ENCODE measurements around the gene MRPS27. TPM values are rescaled to one million over a fixed set of nuclear protein-coding genes. Genes with fewer than 3 reads are reported as not detected.
A peak's percentile ranks its signal among the peaks of the same experiment; 100 is the strongest.

Gene MRPS27
- total and polyA plus RNA-seq, 2 of the 13 experiments (the other 11 are each of a cell fraction or from before 2014, with no cell fraction given): 71.8 to 115 TPM

GRCh38 chr5:72307968-72308852 lies 11.8 kb downstream of the MRPS27 start (continued):
- TF ChIP-seq, protein P1, sequence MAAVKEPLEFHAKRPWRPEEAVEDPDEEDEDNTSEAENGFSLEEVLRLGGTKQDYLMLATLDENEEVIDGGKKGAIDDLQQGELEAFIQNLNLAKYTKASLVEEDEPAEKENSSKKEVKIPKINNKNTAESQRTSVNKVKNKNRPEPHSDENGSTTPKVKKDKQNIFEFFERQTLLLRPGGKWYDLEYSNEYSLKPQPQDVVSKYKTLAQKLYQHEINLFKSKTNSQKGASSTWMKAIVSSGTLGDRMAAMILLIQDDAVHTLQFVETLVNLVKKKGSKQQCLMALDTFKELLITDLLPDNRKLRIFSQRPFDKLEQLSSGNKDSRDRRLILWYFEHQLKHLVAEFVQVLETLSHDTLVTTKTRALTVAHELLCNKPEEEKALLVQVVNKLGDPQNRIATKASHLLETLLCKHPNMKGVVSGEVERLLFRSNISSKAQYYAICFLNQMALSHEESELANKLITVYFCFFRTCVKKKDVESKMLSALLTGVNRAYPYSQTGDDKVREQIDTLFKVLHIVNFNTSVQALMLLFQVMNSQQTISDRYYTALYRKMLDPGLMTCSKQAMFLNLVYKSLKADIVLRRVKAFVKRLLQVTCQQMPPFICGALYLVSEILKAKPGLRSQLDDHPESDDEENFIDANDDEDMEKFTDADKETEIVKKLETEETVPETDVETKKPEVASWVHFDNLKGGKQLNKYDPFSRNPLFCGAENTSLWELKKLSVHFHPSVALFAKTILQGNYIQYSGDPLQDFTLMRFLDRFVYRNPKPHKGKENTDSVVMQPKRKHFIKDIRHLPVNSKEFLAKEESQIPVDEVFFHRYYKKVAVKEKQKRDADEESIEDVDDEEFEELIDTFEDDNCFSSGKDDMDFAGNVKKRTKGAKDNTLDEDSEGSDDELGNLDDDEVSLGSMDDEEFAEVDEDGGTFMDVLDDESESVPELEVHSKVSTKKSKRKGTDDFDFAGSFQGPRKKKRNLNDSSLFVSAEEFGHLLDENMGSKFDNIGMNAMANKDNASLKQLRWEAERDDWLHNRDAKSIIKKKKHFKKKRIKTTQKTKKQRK (IDR thresholded peaks at IDR 0.05; ENCODE audit: low read length): no peak
- no peak for TF ChIP-seq HNRNPK (IDR thresholded peaks at IDR 0.05; ENCODE audit: low read depth, low read length, poor library complexity, severe bottlenecking)
- TF ChIP-seq, protein P2, sequence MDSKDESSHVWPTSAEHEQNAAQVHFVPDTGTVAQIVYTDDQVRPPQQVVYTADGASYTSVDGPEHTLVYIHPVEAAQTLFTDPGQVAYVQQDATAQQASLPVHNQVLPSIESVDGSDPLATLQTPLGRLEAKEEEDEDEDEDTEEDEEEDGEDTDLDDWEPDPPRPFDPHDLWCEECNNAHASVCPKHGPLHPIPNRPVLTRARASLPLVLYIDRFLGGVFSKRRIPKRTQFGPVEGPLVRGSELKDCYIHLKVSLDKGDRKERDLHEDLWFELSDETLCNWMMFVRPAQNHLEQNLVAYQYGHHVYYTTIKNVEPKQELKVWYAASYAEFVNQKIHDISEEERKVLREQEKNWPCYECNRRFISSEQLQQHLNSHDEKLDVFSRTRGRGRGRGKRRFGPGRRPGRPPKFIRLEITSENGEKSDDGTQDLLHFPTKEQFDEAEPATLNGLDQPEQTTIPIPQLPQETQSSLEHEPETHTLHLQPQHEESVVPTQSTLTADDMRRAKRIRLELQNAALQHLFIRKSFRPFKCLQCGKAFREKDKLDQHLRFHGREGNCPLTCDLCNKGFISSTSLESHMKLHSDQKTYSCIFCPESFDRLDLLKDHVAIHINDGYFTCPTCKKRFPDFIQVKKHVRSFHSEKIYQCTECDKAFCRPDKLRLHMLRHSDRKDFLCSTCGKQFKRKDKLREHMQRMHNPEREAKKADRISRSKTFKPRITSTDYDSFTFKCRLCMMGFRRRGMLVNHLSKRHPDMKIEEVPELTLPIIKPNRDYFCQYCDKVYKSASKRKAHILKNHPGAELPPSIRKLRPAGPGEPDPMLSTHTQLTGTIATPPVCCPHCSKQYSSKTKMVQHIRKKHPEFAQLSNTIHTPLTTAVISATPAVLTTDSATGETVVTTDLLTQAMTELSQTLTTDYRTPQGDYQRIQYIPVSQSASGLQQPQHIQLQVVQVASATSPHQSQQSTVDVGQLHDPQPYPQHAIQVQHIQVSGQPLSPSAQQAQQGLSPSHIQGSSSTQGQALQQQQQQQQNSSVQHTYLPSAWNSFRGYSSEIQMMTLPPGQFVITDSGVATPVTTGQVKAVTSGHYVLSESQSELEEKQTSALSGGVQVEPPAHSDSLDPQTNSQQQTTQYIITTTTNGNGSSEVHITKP (CRISPR knock-in tag; IDR thresholded peaks at IDR 0.05; ENCODE audit: low read depth): peak; percentile 43; the same call in 1 of the 2 replicates
- TF ChIP-seq DR1 (CRISPR knock-in tag; IDR thresholded peaks at IDR 0.05): peak; percentile 98
- TF ChIP-seq SRSF9 (IDR thresholded peaks at IDR 0.05; ENCODE audit: borderline replicate concordance, insufficient read depth, low read depth, low read length, poor library complexity, severe bottlenecking): no peak
- no peak for TF ChIP-seq ZNF101 (CRISPR knock-in tag; IDR thresholded peaks at IDR 0.05; ENCODE audit: borderline replicate concordance, low read depth)
- TF ChIP-seq TMF1 (CRISPR knock-in tag; IDR thresholded peaks at IDR 0.05; ENCODE audit: low read depth): peak; percentile 79; the same call in 1 of the 2 replicates
- no peak; the same call in 1 of the 2 replicates for TF ChIP-seq RBAK (CRISPR knock-in tag; IDR thresholded peaks at IDR 0.05)
- TF ChIP-seq, protein P3, sequence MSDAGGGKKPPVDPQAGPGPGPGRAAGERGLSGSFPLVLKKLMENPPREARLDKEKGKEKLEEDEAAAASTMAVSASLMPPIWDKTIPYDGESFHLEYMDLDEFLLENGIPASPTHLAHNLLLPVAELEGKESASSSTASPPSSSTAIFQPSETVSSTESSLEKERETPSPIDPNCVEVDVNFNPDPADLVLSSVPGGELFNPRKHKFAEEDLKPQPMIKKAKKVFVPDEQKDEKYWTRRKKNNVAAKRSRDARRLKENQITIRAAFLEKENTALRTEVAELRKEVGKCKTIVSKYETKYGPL (CRISPR knock-in tag; IDR thresholded peaks at IDR 0.05): no peak; the same call in 1 of the 2 replicates
- peak; percentile 51; the same call in 1 of the 2 replicates for TF ChIP-seq HIC2 (CRISPR knock-in tag; IDR thresholded peaks at IDR 0.05; ENCODE audit: low read depth)
- no peak for TF ChIP-seq SKIL (CRISPR knock-in tag; IDR thresholded peaks at IDR 0.05; ENCODE audit: borderline replicate concordance)
- TF ChIP-seq WIZ (CRISPR knock-in tag; IDR thresholded peaks at IDR 0.05): peak; percentile 77; the same call in 1 of the 2 replicates
- TF ChIP-seq TP53 (CRISPR knock-in tag; conservative IDR thresholded peaks at IDR 0.05): 0 out of 2 replicates have a peak, but pooled peaks have one; percentile 24
- TF ChIP-seq ZBTB21 (CRISPR knock-in tag; IDR thresholded peaks at IDR 0.05): no peak

Data from HepG2 (cell line).